NCI-H345 treated with DMSO at 0.1 percent for 48 hours (cell line): Measurements from ENCODE around the gene SPRR2A.
"Not testable (repeated sequence)": the region's sequence is repeated elsewhere in the genome, so short reads cannot be mapped to it uniquely, and the experiment has no call there.

ENCODE experiments used
- DNase-seq: peaks from one replicate; lab custom pipeline; 2025; ENCODE audit not compliant: unreplicated experiment; lab: John Stamatoyannopoulos, UW

Gene SPRR2A

GRCh38 chr1:153057375-153057774, at the start of gene SPRR2A:
Gene SPRR2A, minus strand, starts transcription at chr1:153057512. Its CDS starts 777 bp downstream, at chr1:153056735.
- no peak for DNase-seq

GRCh38 chr1:153100245-153100644, 42.9 kb upstream of the SPRR2A start:
- DNase-seq: no peak

- no peak for DNase-seq
These were observed 42.2 kb upstream of the SPRR2A start for GRCh38 chr1:153099461-153100045.

GRCh38 chr1:153095764-153096163, 38.5 kb upstream of the SPRR2A start:
- DNase-seq: no peak

- DNase-seq: no peak
These were observed 37.1 kb upstream of the SPRR2A start, which contains the start of gene SPRR2E for GRCh38 chr1:153094426-153094825. Gene SPRR2E, minus strand, starts transcription at chr1:153094526. Its CDS starts 775 bp downstream, at chr1:153093751.

GRCh38 chr1:153087652-153088051, 30.3 kb upstream of the SPRR2A start:
- no peak for DNase-seq

- no peak for DNase-seq
These were observed 24.4 kb upstream of the SPRR2A start for GRCh38 chr1:153081736-153082135.

- no peak for DNase-seq
These were observed 15.8 kb upstream of the SPRR2A start for GRCh38 chr1:153072806-153073726.

- DNase-seq: no peak
These were observed 14.2 kb upstream of the SPRR2A start, which contains the start of gene SPRR2B for GRCh38 chr1:153071511-153071910. Gene SPRR2B, minus strand, starts transcription at chr1:153071611. Its CDS starts 772 bp downstream, at chr1:153070839.

GRCh38 chr1:153070243-153070642, 12.9 kb upstream of the SPRR2A start:
- DNase-seq: no peak

- DNase-seq: no peak
These were observed 1.8 kb upstream of the SPRR2A start for GRCh38 chr1:153058826-153059784.

GRCh38 chr1:153058154-153058553, 842 bp upstream of the SPRR2A start:
- no peak for DNase-seq

- DNase-seq: not testable (repeated sequence)
These were observed 1.2 kb downstream of the SPRR2A start for GRCh38 chr1:153056111-153056510.

GRCh38 chr1:153049211-153049610, 8.1 kb downstream of the SPRR2A start:
- no peak for DNase-seq

- no peak for DNase-seq
These were observed 16.2 kb downstream of the SPRR2A start, which contains the start of gene SPRR2D for GRCh38 chr1:153040950-153041631. Gene SPRR2D, minus strand, starts transcription at chr1:153041120. Its CDS starts 774 bp downstream, at chr1:153040346.

- DNase-seq: no peak
These were observed 22.1 kb downstream of the SPRR2A start for GRCh38 chr1:153035211-153035610.

- DNase-seq: no peak
These were observed 24.5 kb downstream of the SPRR2A start for GRCh38 chr1:153032677-153033308.

GRCh38 chr1:153032073-153032472, 25.2 kb downstream of the SPRR2A start:
- DNase-seq: no peak

- no peak for DNase-seq
These were observed 26.4 kb downstream of the SPRR2A start, which contains the start of gene SPRR1B for GRCh38 chr1:153030895-153031294. Gene SPRR1B, plus strand, starts transcription at chr1:153031203. Its CDS starts 1,143 bp downstream, at chr1:153032346.

- DNase-seq: no peak
These were observed 28.5 kb downstream of the SPRR2A start for GRCh38 chr1:153028766-153029165.
